Fibroblast of lung (primary cell): Measurements from ENCODE around the gene RNF186. TPM values are rescaled to one million over a fixed set of nuclear protein-coding genes. Genes with fewer than 3 reads are reported as not detected.
"Not testable (repeated sequence)": the region's sequence is repeated elsewhere in the genome, so short reads cannot be mapped to it uniquely, and the experiment has no call there.

ENCODE experiments used
- DNase-seq, 2 donors: peaks; one replicate each; pipeline versions ENCODE4 v3.0.0 to v3.0.0-alpha.2; 2010; ENCODE audit warnings: low read depth in 2 of 2
- H2AFZ ChIP-seq: 2 replicates; pipeline ENCODE4 v1.5.1; 2012; ENCODE audit warnings: low read length, control low read depth, inconsistent platforms
- H3K27ac ChIP-seq: 2 replicates; pipeline ENCODE4 v1.5.1; 2011; ENCODE audit warnings: low read length, control low read depth; ENCODE audit not compliant: insufficient read depth
- H3K27me3 ChIP-seq: 2 replicates; pipeline ENCODE4 v1.5.1; 2011; ENCODE audit warnings: mild to moderate bottlenecking, low read length; ENCODE audit not compliant: control insufficient read depth, insufficient read depth
- H3K36me3 ChIP-seq: 2 replicates; pipeline ENCODE4 v1.5.1; 2011; ENCODE audit warnings: low read length; ENCODE audit not compliant: control insufficient read depth, insufficient read depth
- H3K4me1 ChIP-seq: 2 replicates; pipeline ENCODE4 v1.5.1; 2011; ENCODE audit warnings: low read length; ENCODE audit not compliant: control insufficient read depth, insufficient read depth; ENCODE audit errors: extremely low read depth
- H3K4me2 ChIP-seq: 2 replicates; pipeline ENCODE4 v1.5.1; 2011; ENCODE audit warnings: low read length, control low read depth; ENCODE audit not compliant: insufficient read depth; ENCODE audit errors: extremely low read depth
- H3K4me3 ChIP-seq, 4 experiments: fragments of 200-600 bp in 1 of 4; sonication (generic) in 1 of 4; replicated peaks in 1 of 4; 2 replicates each; pipeline ENCODE4 v1.5.1; 2011 to 2016; ENCODE audit warnings: low read length in 4 of 4, low read depth in 3 of 4, mild to moderate bottlenecking in 3 of 4, control low read depth in 2 of 4, inconsistent platforms in 1 of 4, mixed read lengths in 1 of 4; ENCODE audit not compliant: insufficient read depth in 1 of 4; ENCODE audit errors: control extremely low read depth in 1 of 4
- H3K79me2 ChIP-seq: 2 replicates; pipeline ENCODE4 v1.5.1; 2012; ENCODE audit warnings: mild to moderate bottlenecking, low read length, inconsistent platforms; ENCODE audit not compliant: control insufficient read depth, insufficient read depth
- H3K9ac ChIP-seq: 2 replicates; pipeline ENCODE4 v1.5.1; 2011; ENCODE audit warnings: mild to moderate bottlenecking, low read length, control low read depth; ENCODE audit not compliant: insufficient read depth
- H3K9me3 ChIP-seq: 2 replicates; pipeline ENCODE4 v1.5.1; 2012; ENCODE audit warnings: low read depth, low read length; ENCODE audit not compliant: control insufficient read depth, insufficient read depth
- H4K20me1 ChIP-seq: 2 replicates; pipeline ENCODE4 v1.5.1; 2011; ENCODE audit warnings: low read length; ENCODE audit not compliant: control insufficient read depth, insufficient read depth; ENCODE audit errors: extremely low read depth
- EZH2 ChIP-seq: IDR thresholded peaks from 2 replicates; pipeline ENCODE4 v1.5.1; 2012; ENCODE audit warnings: low read length, control low read depth, mild to moderate bottlenecking; ENCODE audit errors: missing control alignments
- polyA plus RNA-seq, 2 donors: library from polyadenylated mRNA; depleted of rRNA in 1 of 2; stranded (reverse) in 1 of 2; unstranded in 1 of 2; fragments of >200 nt; gene quantifications; 2 replicates each; pipeline ENCODE4 v1.2.1, GENCODE V29; 2011 to 2012; ENCODE audit warnings: missing spikeins in 1 of 2
- total RNA-seq: library from RNA; depleted of rRNA; stranded (reverse); fragments of >200 nt; gene quantifications from 2 replicates; pipeline ENCODE4 v1.2.1, GENCODE V29; 2014
- TF ChIP-seq, protein P1 (sequence below), 2 donors: IDR thresholded peaks in 1 of 2; conservative IDR thresholded peaks in 1 of 2; 1 replicate in 1 of 2; 2 replicates in 1 of 2; pipeline ENCODE4 v1.5.1; 2011 to 2012; ENCODE audit warnings: low read length in 2 of 2, control low read depth in 1 of 2, inconsistent platforms in 1 of 2, low read depth in 1 of 2, mild to moderate bottlenecking in 1 of 2

The RNF186 gene
- total and polyA plus RNA-seq, 2 donors (not counting 1 experiment from before 2014, with no cell fraction given), result not detected

GRCh38 chr1:19818324-19818723, 3.2 kb upstream of the RNF186 start:
- H3K4me3 ChIP-seq, result no peak overlapping the region
- no peaks in the 10 kb centered on the region for H3K79me2 ChIP-seq
- H3K4me2 ChIP-seq, result no peak overlapping the region
- no peaks in the 10 kb centered on the region for H4K20me1 ChIP-seq
- TF ChIP-seq EZH2, result no peak
- TF ChIP-seq, protein P1, sequence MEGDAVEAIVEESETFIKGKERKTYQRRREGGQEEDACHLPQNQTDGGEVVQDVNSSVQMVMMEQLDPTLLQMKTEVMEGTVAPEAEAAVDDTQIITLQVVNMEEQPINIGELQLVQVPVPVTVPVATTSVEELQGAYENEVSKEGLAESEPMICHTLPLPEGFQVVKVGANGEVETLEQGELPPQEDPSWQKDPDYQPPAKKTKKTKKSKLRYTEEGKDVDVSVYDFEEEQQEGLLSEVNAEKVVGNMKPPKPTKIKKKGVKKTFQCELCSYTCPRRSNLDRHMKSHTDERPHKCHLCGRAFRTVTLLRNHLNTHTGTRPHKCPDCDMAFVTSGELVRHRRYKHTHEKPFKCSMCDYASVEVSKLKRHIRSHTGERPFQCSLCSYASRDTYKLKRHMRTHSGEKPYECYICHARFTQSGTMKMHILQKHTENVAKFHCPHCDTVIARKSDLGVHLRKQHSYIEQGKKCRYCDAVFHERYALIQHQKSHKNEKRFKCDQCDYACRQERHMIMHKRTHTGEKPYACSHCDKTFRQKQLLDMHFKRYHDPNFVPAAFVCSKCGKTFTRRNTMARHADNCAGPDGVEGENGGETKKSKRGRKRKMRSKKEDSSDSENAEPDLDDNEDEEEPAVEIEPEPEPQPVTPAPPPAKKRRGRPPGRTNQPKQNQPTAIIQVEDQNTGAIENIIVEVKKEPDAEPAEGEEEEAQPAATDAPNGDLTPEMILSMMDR (conservative IDR thresholded peaks at IDR 0.05 in 1 of 2, IDR thresholded peaks at IDR 0.05 in 1 of 2; ENCODE audit: low read depth in 1 of 2, low read length in 2 of 2), result no peak
- H3K4me1 ChIP-seq, result no peaks in the 10 kb centered on the region
- no peak for DNase-seq
- H3K36me3 ChIP-seq, result no peaks in the 10 kb centered on the region
- H3K27me3 ChIP-seq, result peaks cover 2% of the 10 kb centered on the region
- no peak overlapping the region for H2AFZ ChIP-seq
- no peak overlapping the region for H3K27ac ChIP-seq
- H3K9ac ChIP-seq, result no peak overlapping the region
- H3K9me3 ChIP-seq, result no peaks in the 10 kb centered on the region

GRCh38 chr1:19817160-19817559, 2.1 kb upstream of the RNF186 start:
- H3K9me3 ChIP-seq, result no peaks in the 10 kb centered on the region

DNA sequence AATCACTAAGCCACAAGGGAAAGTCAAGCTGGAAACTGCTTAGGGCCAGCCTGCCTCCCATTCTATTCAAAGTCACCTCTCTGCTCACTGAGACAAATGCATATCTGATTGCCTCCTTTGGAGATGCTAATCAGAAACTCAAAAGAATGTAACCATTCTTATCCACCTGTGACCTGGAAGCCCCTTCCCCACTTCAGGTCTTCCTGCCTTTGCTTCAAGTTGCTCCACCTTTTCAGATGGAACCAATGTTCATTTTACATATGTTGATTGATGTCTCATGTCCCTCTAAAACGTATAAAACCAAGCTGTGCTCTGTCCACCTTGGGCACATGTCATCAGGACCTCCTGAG, 1.6 kb upstream of the RNF186 start:
- H3K27me3 ChIP-seq, H3K27ac ChIP-seq, H3K4me3 ChIP-seq, DNase-seq, H3K4me1 ChIP-seq, H3K9me3 ChIP-seq, H3K4me2 ChIP-seq, H3K79me2 ChIP-seq, H3K36me3 ChIP-seq, H3K9ac ChIP-seq, H2AFZ ChIP-seq, H4K20me1 ChIP-seq: not testable (repeated sequence)

More at GRCh38 chr1:19817160-19817559, 2.1 kb upstream of the RNF186 start:
- Histone ChIP-seq H3K79me2 (no peaks in the 10 kb centered on the region), H3K4me2 (no peak overlapping the region), H3K27ac (no peak overlapping the region), H3K4me1 (no peaks in the 10 kb centered on the region), H4K20me1 (no peaks in the 10 kb centered on the region), H3K27me3 (peaks cover 2% of the 10 kb centered on the region), H3K9ac (no peak overlapping the region), H2AFZ (no peak overlapping the region), H3K4me3 (no peak overlapping the region), H3K36me3 (no peaks in the 10 kb centered on the region)
- TF ChIP-seq, protein P1 (conservative IDR thresholded peaks at IDR 0.05 in 1 of 2, IDR thresholded peaks at IDR 0.05 in 1 of 2; ENCODE audit: low read depth in 1 of 2, low read length in 2 of 2), result no peak
- TF ChIP-seq EZH2, result no peak
- no peak for DNase-seq
